ENCODE results near the gene CAPN1.

CAPN1 gene

DNA sequence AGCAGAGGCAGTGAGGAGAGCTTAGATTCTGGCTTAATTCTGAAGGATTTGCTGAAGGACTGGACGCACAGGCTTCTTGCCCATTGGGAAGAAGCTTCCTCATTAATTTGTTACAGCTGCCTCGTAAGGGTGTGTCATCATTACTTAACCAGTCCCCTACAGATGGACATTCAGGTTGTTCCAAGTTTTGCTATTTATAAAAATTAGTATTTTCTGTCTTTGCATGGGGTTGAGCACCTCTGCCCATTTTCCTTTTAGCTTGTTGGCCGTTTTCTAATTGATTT is 38.1 kb downstream of the CAPN1 start:
- H3K79me2 ChIP-seq (ENCODE audit: insufficient read depth, low read length) = no peaks in the 10 kb centered on the region
- no peaks in the 10 kb centered on the region for H3K4me1 ChIP-seq (ENCODE audit: insufficient read depth, low read length, severe bottlenecking)
- H3K9me3 ChIP-seq (ENCODE audit: low read length) = no peaks in the 10 kb centered on the region
- no peaks in the 10 kb centered on the region for H3F3A ChIP-seq (ENCODE audit: insufficient read depth, low read length)
- no peak overlapping the region for H2AFZ ChIP-seq (ENCODE audit: low read length)
- no peak overlapping the region for H3K9ac ChIP-seq (ENCODE audit: low read length)
- H4K20me1 ChIP-seq (ENCODE audit: insufficient read depth, low read length) = no peaks in the 10 kb centered on the region
- no peak overlapping the region for H3K27ac ChIP-seq (ENCODE audit: low read depth, low read length, poor library complexity, severe bottlenecking)
- H3K27me3 ChIP-seq (ENCODE audit: insufficient read depth, low read length) = no peaks in the 10 kb centered on the region; the same call in 1 of the 2 replicates
- H3K9me2 ChIP-seq (ENCODE audit: low read depth, low read length) = no peaks in the 10 kb centered on the region
- no peaks in the 10 kb centered on the region for H3K36me3 ChIP-seq (ENCODE audit: insufficient read depth, low read length)
- TF ChIP-seq, protein P1, sequence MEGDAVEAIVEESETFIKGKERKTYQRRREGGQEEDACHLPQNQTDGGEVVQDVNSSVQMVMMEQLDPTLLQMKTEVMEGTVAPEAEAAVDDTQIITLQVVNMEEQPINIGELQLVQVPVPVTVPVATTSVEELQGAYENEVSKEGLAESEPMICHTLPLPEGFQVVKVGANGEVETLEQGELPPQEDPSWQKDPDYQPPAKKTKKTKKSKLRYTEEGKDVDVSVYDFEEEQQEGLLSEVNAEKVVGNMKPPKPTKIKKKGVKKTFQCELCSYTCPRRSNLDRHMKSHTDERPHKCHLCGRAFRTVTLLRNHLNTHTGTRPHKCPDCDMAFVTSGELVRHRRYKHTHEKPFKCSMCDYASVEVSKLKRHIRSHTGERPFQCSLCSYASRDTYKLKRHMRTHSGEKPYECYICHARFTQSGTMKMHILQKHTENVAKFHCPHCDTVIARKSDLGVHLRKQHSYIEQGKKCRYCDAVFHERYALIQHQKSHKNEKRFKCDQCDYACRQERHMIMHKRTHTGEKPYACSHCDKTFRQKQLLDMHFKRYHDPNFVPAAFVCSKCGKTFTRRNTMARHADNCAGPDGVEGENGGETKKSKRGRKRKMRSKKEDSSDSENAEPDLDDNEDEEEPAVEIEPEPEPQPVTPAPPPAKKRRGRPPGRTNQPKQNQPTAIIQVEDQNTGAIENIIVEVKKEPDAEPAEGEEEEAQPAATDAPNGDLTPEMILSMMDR (IDR thresholded peaks at IDR 0.05; ENCODE audit: low read length) = no peak
- no peak for TF ChIP-seq EZH2 (IDR thresholded peaks at IDR 0.05; ENCODE audit: borderline replicate concordance, low read length)
- no peak overlapping the region for H3K4me2 ChIP-seq (ENCODE audit: low read length)
- H3K4me3 ChIP-seq (ENCODE audit: low read depth, low read length, poor library complexity, severe bottlenecking) = no peak overlapping the region

DNA sequence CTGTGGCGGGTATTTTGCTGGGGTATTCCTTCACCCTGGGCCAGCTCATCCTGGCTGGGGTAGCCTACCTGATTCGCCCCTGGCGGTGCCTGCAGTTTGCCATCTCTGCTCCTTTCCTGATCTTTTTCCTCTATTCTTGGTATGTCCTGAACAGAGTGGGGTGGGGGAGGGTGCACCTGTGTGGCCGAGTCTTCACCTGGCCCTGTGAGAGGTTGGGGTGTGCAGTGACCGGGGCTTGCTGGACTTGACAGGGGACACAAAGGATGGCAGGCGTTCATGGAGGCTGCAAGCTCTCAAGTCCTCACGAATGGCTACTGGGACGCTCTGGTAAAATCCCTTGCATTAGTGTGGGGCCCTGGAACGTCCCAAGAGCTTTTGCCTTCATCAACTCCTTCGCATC is 39.3 kb downstream of the CAPN1 start:
- Histone ChIP-seq H3F3A (ENCODE audit: insufficient read depth, low read length) (no peaks in the 10 kb centered on the region), H3K4me2 (ENCODE audit: low read length) (no peak overlapping the region), H3K36me3 (ENCODE audit: insufficient read depth, low read length) (no peaks in the 10 kb centered on the region), H2AFZ (ENCODE audit: low read length) (no peak overlapping the region), H3K79me2 (ENCODE audit: insufficient read depth, low read length) (no peaks in the 10 kb centered on the region), H3K9ac (ENCODE audit: low read length) (no peak overlapping the region), H4K20me1 (ENCODE audit: insufficient read depth, low read length) (no peaks in the 10 kb centered on the region), H3K4me3 (ENCODE audit: low read depth, low read length, poor library complexity, severe bottlenecking) (no peak overlapping the region), H3K27me3 (ENCODE audit: insufficient read depth, low read length) (no peaks in the 10 kb centered on the region; the same call in 1 of the 2 replicates), H3K27ac (ENCODE audit: low read depth, low read length, poor library complexity, severe bottlenecking) (no peak overlapping the region), H3K4me1 (ENCODE audit: insufficient read depth, low read length, severe bottlenecking) (peaks cover 11% of the 10 kb centered on the region), H3K9me2 (ENCODE audit: low read depth, low read length) (no peaks in the 10 kb centered on the region), H3K9me3 (ENCODE audit: low read length) (no peaks in the 10 kb centered on the region)
- TF ChIP-seq, protein P1 (IDR thresholded peaks at IDR 0.05; ENCODE audit: low read length) = no peak
- TF ChIP-seq EZH2 (IDR thresholded peaks at IDR 0.05; ENCODE audit: borderline replicate concordance, low read length) = no peak

DNA sequence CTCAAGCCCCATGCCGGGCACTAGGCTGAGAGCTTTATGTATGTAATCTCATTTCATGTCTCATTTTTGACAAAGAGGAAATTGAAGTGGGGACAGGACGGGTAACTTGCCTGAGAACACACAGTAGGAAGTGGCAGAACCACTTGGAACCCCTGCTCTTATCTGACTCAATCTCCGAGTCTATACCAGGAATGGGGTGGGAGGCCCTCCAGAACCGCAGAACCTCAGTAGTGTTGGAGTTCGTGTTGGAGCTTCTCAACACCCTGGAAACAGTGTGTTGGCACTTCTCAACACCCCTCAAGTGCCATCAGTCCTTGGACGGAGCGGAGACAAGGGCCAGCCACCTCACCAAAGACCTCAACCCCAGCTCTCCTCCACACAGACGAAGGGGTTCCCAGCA is 41.3 kb downstream of the CAPN1 start:
- Histone ChIP-seq H3K27ac (ENCODE audit: low read depth, low read length, poor library complexity, severe bottlenecking) (no peak overlapping the region), H3K9me3 (ENCODE audit: low read length) (no peaks in the 10 kb centered on the region), H3K9me2 (ENCODE audit: low read depth, low read length) (no peaks in the 10 kb centered on the region), H3K4me2 (ENCODE audit: low read length) (no peak overlapping the region), H3K27me3 (ENCODE audit: insufficient read depth, low read length) (no peaks in the 10 kb centered on the region; the same call in 1 of the 2 replicates), H3K9ac (ENCODE audit: low read length) (no peak overlapping the region), H3K4me1 (ENCODE audit: insufficient read depth, low read length, severe bottlenecking) (peaks cover 12% of the 10 kb centered on the region), H3K79me2 (ENCODE audit: insufficient read depth, low read length) (no peaks in the 10 kb centered on the region), H3K4me3 (ENCODE audit: low read depth, low read length, poor library complexity, severe bottlenecking) (no peak overlapping the region), H2AFZ (ENCODE audit: low read length) (no peak overlapping the region), H3F3A (ENCODE audit: insufficient read depth, low read length) (no peaks in the 10 kb centered on the region), H4K20me1 (ENCODE audit: insufficient read depth, low read length) (no peaks in the 10 kb centered on the region), H3K36me3 (ENCODE audit: insufficient read depth, low read length) (no peaks in the 10 kb centered on the region)
- TF ChIP-seq, protein P1 (IDR thresholded peaks at IDR 0.05; ENCODE audit: low read length) = no peak
- TF ChIP-seq EZH2 (IDR thresholded peaks at IDR 0.05; ENCODE audit: borderline replicate concordance, low read length) = no peak
